GM23248 (cell line): ENCODE measurements around the gene TPR. TPM values are rescaled to one million over a fixed set of nuclear protein-coding genes. Genes with fewer than 3 reads are reported as not detected.

Source experiments
- DNase-seq: peaks from one replicate; pipeline ENCODE4 v3.0.0-alpha.2; 2015
- H2AFZ ChIP-seq: fragments of 200-600 bp; sonication (generic); 2 replicates; pipeline ENCODE4 v1.6.1; 2016; ENCODE audit warnings: antibody characterized with exemption
- H3F3A ChIP-seq: fragments of 200-600 bp; sonication (generic); 2 replicates; pipeline ENCODE4 v1.6.1; 2016; ENCODE audit warnings: mild to moderate bottlenecking, antibody characterized with exemption, mixed run types; ENCODE audit not compliant: insufficient read depth
- H3K27ac ChIP-seq: fragments of 200-600 bp; sonication (generic); 2 replicates; pipeline ENCODE4 v1.5.1; 2016; ENCODE audit warnings: mild to moderate bottlenecking
- H3K27me3 ChIP-seq: fragments of 200-600 bp; sonication (generic); replicated peaks from 2 replicates; pipeline ENCODE4 v1.6.1; 2016; ENCODE audit warnings: mild to moderate bottlenecking; ENCODE audit not compliant: insufficient read depth
- H3K36me3 ChIP-seq: fragments of 200-600 bp; sonication (generic); 2 replicates; pipeline ENCODE4 v1.6.1; 2016; ENCODE audit warnings: low read depth, mild to moderate bottlenecking
- H3K4me1 ChIP-seq: fragments of 200-600 bp; sonication (generic); 2 replicates; pipeline ENCODE4 v1.6.1; 2016; ENCODE audit warnings: mild to moderate bottlenecking; ENCODE audit not compliant: insufficient read depth
- H3K4me2 ChIP-seq: fragments of 200-600 bp; sonication (generic); one replicate; pipeline ENCODE4 v1.6.1; 2016; ENCODE audit warnings: mild to moderate bottlenecking; ENCODE audit not compliant: unreplicated experiment
- H3K4me3 ChIP-seq: fragments of 200-600 bp; sonication (generic); 2 replicates; pipeline ENCODE4 v1.5.1; 2016; ENCODE audit warnings: mild to moderate bottlenecking
- H3K79me2 ChIP-seq: fragments of 200-600 bp; sonication (generic); 2 replicates; pipeline ENCODE4 v1.6.1; 2016; ENCODE audit warnings: mild to moderate bottlenecking; ENCODE audit not compliant: insufficient read depth
- H3K9ac ChIP-seq: fragments of 200-600 bp; sonication (generic); 2 replicates; pipeline ENCODE4 v1.6.1; 2016; ENCODE audit warnings: mild to moderate bottlenecking
- H3K9me2 ChIP-seq: fragments of 200-600 bp; sonication (generic); 2 replicates; pipeline ENCODE4 v1.6.1; 2016; ENCODE audit warnings: mixed run types, mild to moderate bottlenecking, moderate library complexity; ENCODE audit not compliant: insufficient read depth
- H3K9me3 ChIP-seq: fragments of 200-600 bp; sonication (generic); one replicate; pipeline ENCODE4 v1.6.1; 2017; ENCODE audit warnings: low read depth
- H4K20me1 ChIP-seq: fragments of 200-600 bp; sonication (generic); 2 replicates; pipeline ENCODE4 v1.6.0; 2016; ENCODE audit not compliant: insufficient read depth
- EZH2 ChIP-seq: fragments of 200-600 bp; sonication (generic); IDR thresholded peaks from 2 replicates; pipeline ENCODE4 v1.6.1; 2018; ENCODE audit warnings: antibody characterized with exemption, mild to moderate bottlenecking; ENCODE audit not compliant: insufficient read depth, poor library complexity, severe bottlenecking
- EZH2phosphoT487 ChIP-seq: fragments of 200-600 bp; sonication (generic); IDR thresholded peaks from 2 replicates; pipeline ENCODE4 v1.6.1; 2018; ENCODE audit warnings: antibody characterized with exemption, moderate library complexity, mild to moderate bottlenecking, low read depth; ENCODE audit not compliant: insufficient read depth
- WGBS, 2 experiments: methylation state at CpG; one replicate each; pipeline ENCODE4 v1.1.6; 2015 to 2017; ENCODE audit warnings: low lambda C conversion rate in 2 of 2, low coverage in 1 of 2; ENCODE audit errors: missing lambda C conversion rate in 2 of 2; 5-methylcytosine and 5-hydroxymethylcytosine counted together
- in situ Hi-C: fragments of 300-500 bp; cut with MboI; formaldehyde crosslinking; loops from 2 replicates; pipeline ENCODE4 v1.15.0; 2020
- polyA plus RNA-seq: library from polyadenylated mRNA; unstranded; fragments of >200 nt; fragmentation: Nextera tagmentation; extraction: Ambion mirVana; gene quantifications from 2 replicates; pipeline ENCODE4 v1.2.1, GENCODE V29; 2016
- total RNA-seq: library from RNA; depleted of rRNA; stranded (reverse); fragments of >200 nt; shearing (Covaris generic); gene quantifications from 2 replicates; pipeline ENCODE4 v1.2.3, GENCODE V29; 2014

The TPR gene
- total and polyA plus RNA-seq, 2 experiments from 2014 or later: 46.2 to 98.2 TPM

DNA sequence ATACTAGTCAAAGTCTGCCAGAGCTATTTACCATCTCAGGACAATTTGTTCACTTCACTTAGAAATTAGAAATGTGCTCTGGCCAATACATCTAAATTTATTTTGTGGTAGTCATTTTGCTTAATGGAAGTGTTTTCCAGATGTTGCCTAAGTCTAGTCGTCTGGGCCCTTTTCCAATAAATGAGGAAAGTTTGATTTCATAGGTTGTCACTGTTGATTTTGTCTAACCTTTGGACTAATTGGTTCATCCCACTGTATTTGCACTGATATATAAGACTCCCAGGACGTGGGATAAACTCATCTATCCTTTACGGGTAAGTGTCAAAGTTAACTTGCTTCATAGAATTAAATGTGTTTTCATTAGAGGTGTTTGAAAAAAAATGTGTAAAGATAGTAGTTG, 79.1 kb downstream of the TPR start, which contains the start of gene PRG4:
TSS of gene PRG4 (plus strand) at position 300 of the 400 bp plus-strand sequence.
- Histone ChIP-seq H3K36me3 (no peaks in the 10 kb centered on the region), H3K4me2 (no peak within 1 kb of the TSS), H3K27ac (no peak within 1 kb of the TSS), H2AFZ (no peak within 1 kb of the TSS), H3K79me2 (no peaks in the 10 kb centered on the region), H3K4me1 (no peaks in the 10 kb centered on the region), H3K4me3 (no peak within 1 kb of the TSS), H3K9me3 (no peaks in the 10 kb centered on the region), H3K9me2 (no peaks in the 10 kb centered on the region), H4K20me1 (no peaks in the 10 kb centered on the region), H3K9ac (no peak within 1 kb of the TSS), H3K27me3 (no peaks in the 10 kb centered on the region), H3F3A (no peaks in the 10 kb centered on the region)
- DNase-seq: peak; percentile 37
- in situ Hi-C loops: no loop called here
- TF ChIP-seq EZH2: no peak
- no peak for TF ChIP-seq EZH2phosphoT487
- 51 to 53% methylated on average over 3 of the region's 3 CpGs for WGBS, 2 experiments

- TF ChIP-seq EZH2phosphoT487: no peak
- TF ChIP-seq EZH2: no peak
- in situ Hi-C loops: no loop called here
- H3K9me3 ChIP-seq: no peaks in the 10 kb centered on the region
- no peaks in the 10 kb centered on the region for H3K4me1 ChIP-seq
- H3K9me2 ChIP-seq: no peaks in the 10 kb centered on the region
- no peak overlapping the region for H3K4me3 ChIP-seq
- H3K79me2 ChIP-seq: no peaks in the 10 kb centered on the region
- no peak overlapping the region for H3K27ac ChIP-seq
- H3K9ac ChIP-seq: no peak overlapping the region
- no peaks in the 10 kb centered on the region for H3K27me3 ChIP-seq
- 56 to 67% methylated on average over 1 of the region's 1 CpG for WGBS, 2 experiments
- no peaks in the 10 kb centered on the region for H3K36me3 ChIP-seq
- no peaks in the 10 kb centered on the region for H4K20me1 ChIP-seq
- H3F3A ChIP-seq: no peaks in the 10 kb centered on the region
- no peak overlapping the region for H2AFZ ChIP-seq
- DNase-seq: no peak
- H3K4me2 ChIP-seq: no peak overlapping the region
Measured at GRCh38 chr1:186292875-186293274, 82.2 kb downstream of the TPR start.

GRCh38 chr1:186291271-186291670, 83.8 kb downstream of the TPR start:
- Histone ChIP-seq H3K9ac (no peak overlapping the region), H3K27ac (no peak overlapping the region), H4K20me1 (no peaks in the 10 kb centered on the region), H3F3A (no peaks in the 10 kb centered on the region), H3K27me3 (no peaks in the 10 kb centered on the region), H3K79me2 (no peaks in the 10 kb centered on the region), H3K4me2 (no peak overlapping the region), H3K36me3 (no peaks in the 10 kb centered on the region), H3K9me3 (no peaks in the 10 kb centered on the region), H2AFZ (peak overlapping the region; percentile 28; the same call in 1 of the 2 replicates), H3K9me2 (no peaks in the 10 kb centered on the region), H3K4me3 (no peak overlapping the region), H3K4me1 (no peaks in the 10 kb centered on the region)
- in situ Hi-C loops: no loop called here
- WGBS, 2 experiments: 36 to 47% methylated on average over 2 of the region's 2 CpGs
- DNase-seq: no peak
- no peak for TF ChIP-seq EZH2
- no peak for TF ChIP-seq EZH2phosphoT487

DNA sequence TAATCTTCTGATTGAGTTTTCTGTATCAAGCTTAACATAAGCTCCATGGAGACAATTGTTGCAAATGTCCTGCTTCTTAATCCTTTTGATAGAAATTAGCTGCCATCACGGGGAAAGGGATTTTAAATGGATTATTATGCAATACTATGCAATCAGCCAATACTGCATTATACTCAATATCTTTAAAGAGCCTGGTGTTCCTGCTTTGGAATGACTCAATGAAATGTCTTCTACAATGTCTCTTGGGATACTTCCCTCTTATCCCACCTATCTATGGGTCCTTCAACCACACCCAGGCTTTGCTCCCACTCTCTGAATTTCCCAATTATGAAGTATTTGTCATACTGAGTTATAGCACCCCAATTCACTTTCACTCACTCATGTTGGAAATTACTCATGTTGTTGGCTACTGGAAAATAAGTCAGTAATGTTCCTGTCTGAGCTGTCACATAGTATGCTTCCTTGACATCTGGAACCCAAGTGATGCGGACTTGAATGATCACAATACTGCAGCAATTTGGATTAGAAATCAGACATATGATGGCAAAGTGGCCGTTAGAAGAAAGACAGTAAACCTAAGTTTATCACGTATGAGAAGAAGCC, 85.0 kb downstream of the TPR start:
- DNase-seq: no peak
- H3K79me2 ChIP-seq: no peaks in the 10 kb centered on the region
- H3K4me2 ChIP-seq: no peak overlapping the region
- H3K9me3 ChIP-seq: no peaks in the 10 kb centered on the region
- H3K4me1 ChIP-seq: no peaks in the 10 kb centered on the region
- no peaks in the 10 kb centered on the region for H3K9me2 ChIP-seq
- H3F3A ChIP-seq: no peaks in the 10 kb centered on the region
- no peaks in the 10 kb centered on the region for H4K20me1 ChIP-seq
- H3K36me3 ChIP-seq: no peaks in the 10 kb centered on the region
- H2AFZ ChIP-seq: no peak overlapping the region
- 47% methylated on average over 4 of the region's 4 CpGs for WGBS, 2 experiments
- in situ Hi-C loops: no loop called here
- H3K27ac ChIP-seq: no peak overlapping the region
- no peaks in the 10 kb centered on the region for H3K27me3 ChIP-seq
- H3K9ac ChIP-seq: no peak overlapping the region
- TF ChIP-seq EZH2 (no peak), EZH2phosphoT487 (no peak)
- H3K4me3 ChIP-seq: no peak overlapping the region
